ENCODE measurements around the gene MAPKAPK3.

Gene MAPKAPK3

GRCh38 chr3:50617911-50618481 lies 1.0 kb downstream of the MAPKAPK3 start:
- no peaks in the 10 kb centered on the region for H4K20me1 ChIP-seq (ENCODE audit: insufficient read depth, low read length, poor library complexity, severe bottlenecking)
- peaks cover 57% of the 10 kb centered on the region for H3K79me2 ChIP-seq (ENCODE audit: insufficient read depth, low read length)
- H3K27me3 ChIP-seq (ENCODE audit: insufficient read depth, low read length, poor library complexity, severe bottlenecking): peaks cover 7% of the 10 kb centered on the region
- TF ChIP-seq EZH2phosphoT487 (IDR thresholded peaks at IDR 0.05; ENCODE audit: borderline replicate concordance) (no peak), CTCF (conservative IDR thresholded peaks at IDR 0.05; ENCODE audit: low read length) (no peak)
- peak overlapping the region; percentile 95 for H3K4me2 ChIP-seq (ENCODE audit: low read depth, low read length, poor library complexity, severe bottlenecking)
- peaks cover 44% of the 10 kb centered on the region for H3K4me1 ChIP-seq (ENCODE audit: insufficient read depth, low read length, poor library complexity, severe bottlenecking)
- H3F3A ChIP-seq (ENCODE audit: low read depth): peaks cover 6% of the 10 kb centered on the region; the same call in 1 of the 2 replicates
- 0 out of 2 replicates have a peak, but pooled peaks cover 6% of the 10 kb centered on the region for H3K36me3 ChIP-seq (ENCODE audit: insufficient read depth, low read length)
- peak overlapping the region; percentile 98 for H3K9ac ChIP-seq (ENCODE audit: low read depth, low read length, poor library complexity, severe bottlenecking)
- H3K4me3 ChIP-seq (ENCODE audit: low read length, poor library complexity, severe bottlenecking): peak overlapping the region; percentile 97
- H2AFZ ChIP-seq (ENCODE audit: low read length): no peak overlapping the region
- H3K9me2 ChIP-seq (replicated peaks; ENCODE audit: low read depth, low read length): no peaks in the 10 kb centered on the region
- no peaks in the 10 kb centered on the region for H3K9me3 ChIP-seq (ENCODE audit: insufficient read depth, low read depth, low read length)

GRCh38 chr3:50620420-50620819 lies 3.5 kb downstream of the MAPKAPK3 start:
- Histone ChIP-seq H3K27me3 (ENCODE audit: insufficient read depth, low read length, poor library complexity, severe bottlenecking) (peaks cover 7% of the 10 kb centered on the region), H3K4me3 (ENCODE audit: low read length, poor library complexity, severe bottlenecking) (peak overlapping the region; percentile 97), H3K9ac (ENCODE audit: low read depth, low read length, poor library complexity, severe bottlenecking) (peak overlapping the region; percentile 98), H4K20me1 (ENCODE audit: insufficient read depth, low read length, poor library complexity, severe bottlenecking) (peaks cover 6% of the 10 kb centered on the region), H3K79me2 (ENCODE audit: insufficient read depth, low read length) (peaks cover 81% of the 10 kb centered on the region), H2AFZ (ENCODE audit: low read length) (no peak overlapping the region), H3F3A (ENCODE audit: low read depth) (peaks cover 14% of the 10 kb centered on the region), H3K9me2 (replicated peaks; ENCODE audit: low read depth, low read length) (no peaks in the 10 kb centered on the region), H3K4me1 (ENCODE audit: insufficient read depth, low read length, poor library complexity, severe bottlenecking) (peaks cover 68% of the 10 kb centered on the region), H3K4me2 (ENCODE audit: low read depth, low read length, poor library complexity, severe bottlenecking) (peak overlapping the region; percentile 95), H3K36me3 (ENCODE audit: insufficient read depth, low read length) (0 out of 2 replicates have a peak, but pooled peaks cover 6% of the 10 kb centered on the region), H3K9me3 (ENCODE audit: insufficient read depth, low read depth, low read length) (no peaks in the 10 kb centered on the region)
- peak; percentile 60 for TF ChIP-seq CTCF (conservative IDR thresholded peaks at IDR 0.05; ENCODE audit: low read length)
- TF ChIP-seq EZH2phosphoT487 (IDR thresholded peaks at IDR 0.05; ENCODE audit: borderline replicate concordance): no peak

GRCh38 chr3:50620820-50621219 lies 3.9 kb downstream of the MAPKAPK3 start:
- peaks cover 85% of the 10 kb centered on the region for H3K79me2 ChIP-seq (ENCODE audit: insufficient read depth, low read length)
- H3K27me3 ChIP-seq (ENCODE audit: insufficient read depth, low read length, poor library complexity, severe bottlenecking): peaks cover 7% of the 10 kb centered on the region
- no peaks in the 10 kb centered on the region for H3K9me2 ChIP-seq (replicated peaks; ENCODE audit: low read depth, low read length)
- peak overlapping the region; percentile 98 for H3K9ac ChIP-seq (ENCODE audit: low read depth, low read length, poor library complexity, severe bottlenecking)
- H3K4me3 ChIP-seq (ENCODE audit: low read length, poor library complexity, severe bottlenecking): peak overlapping the region; percentile 97
- peaks cover 14% of the 10 kb centered on the region for H3F3A ChIP-seq (ENCODE audit: low read depth)
- peak overlapping the region; percentile 95 for H3K4me2 ChIP-seq (ENCODE audit: low read depth, low read length, poor library complexity, severe bottlenecking)
- H3K36me3 ChIP-seq (ENCODE audit: insufficient read depth, low read length): 0 out of 2 replicates have a peak, but pooled peaks cover 6% of the 10 kb centered on the region
- TF ChIP-seq EZH2phosphoT487 (IDR thresholded peaks at IDR 0.05; ENCODE audit: borderline replicate concordance): no peak
- TF ChIP-seq CTCF (conservative IDR thresholded peaks at IDR 0.05; ENCODE audit: low read length): 0 out of 2 replicates have a peak, but pooled peaks have one; percentile 34
- peaks cover 6% of the 10 kb centered on the region for H4K20me1 ChIP-seq (ENCODE audit: insufficient read depth, low read length, poor library complexity, severe bottlenecking)
- H2AFZ ChIP-seq (ENCODE audit: low read length): no peak overlapping the region
- no peaks in the 10 kb centered on the region for H3K9me3 ChIP-seq (ENCODE audit: insufficient read depth, low read depth, low read length)
- H3K4me1 ChIP-seq (ENCODE audit: insufficient read depth, low read length, poor library complexity, severe bottlenecking): peaks cover 72% of the 10 kb centered on the region
